Hematopoietic multipotent progenitor cell (in vitro differentiated cells): ENCODE data around the gene GBP7. TPM values are rescaled to one million over a fixed set of nuclear protein-coding genes. Genes with fewer than 3 reads are reported as not detected.
"Not testable (repeated sequence)": the region's sequence is repeated elsewhere in the genome, so short reads cannot be mapped to it uniquely, and the experiment has no call there.

Experiments used
- DNase-seq, 3 donors: peaks; one replicate each; pipeline ENCODE4 v3.0.0-alpha.2; 2011 to 2015; ENCODE audit warnings: low read depth in 2 of 3, low spot score in 2 of 3
- total RNA-seq: library from RNA; depleted of rRNA; stranded (reverse); fragments of >200 nt; gene quantifications from one replicate; pipeline ENCODE4 v1.2.3, GENCODE V29; 2012

GBP7 gene
- total RNA-seq, 1 donor, result not detected

GRCh38 chr1:89172468-89173143 lies 3.2 kb downstream of the GBP7 start:
- no peak for DNase-seq

- DNase-seq, result no peak
Measured at GRCh38 chr1:89171067-89171438, 4.8 kb downstream of the GBP7 start.

GRCh38 chr1:89170170-89171066 lies 5.4 kb downstream of the GBP7 start:
- DNase-seq, result no peak

GRCh38 chr1:89169166-89169565 lies 6.6 kb downstream of the GBP7 start:
- DNase-seq, result no peak

- DNase-seq, result no peak
Measured at GRCh38 chr1:89167590-89168230, 8.1 kb downstream of the GBP7 start.

- no peak for DNase-seq
Measured at GRCh38 chr1:89166705-89167104, 9.1 kb downstream of the GBP7 start.

GRCh38 chr1:89165811-89166210 lies 10.0 kb downstream of the GBP7 start:
- no peak for DNase-seq

- DNase-seq, result no peak
Measured at GRCh38 chr1:89151047-89151446, 24.8 kb downstream of the GBP7 start.

GRCh38 chr1:89149976-89150375 lies 25.8 kb downstream of the GBP7 start:
- DNase-seq, result no peak

GRCh38 chr1:89149229-89149628 lies 26.6 kb downstream of the GBP7 start:
- DNase-seq, result no peak

GRCh38 chr1:89147678-89148658 lies 27.8 kb downstream of the GBP7 start:
- DNase-seq, result no peak

- no peak for DNase-seq
Measured at GRCh38 chr1:89146721-89147120, 29.1 kb downstream of the GBP7 start.

GRCh38 chr1:89143484-89143883 lies 32.3 kb downstream of the GBP7 start:
- DNase-seq, result no peak

GRCh38 chr1:89142160-89142559 lies 33.6 kb downstream of the GBP7 start:
- no peak for DNase-seq

- no peak for DNase-seq
Measured at GRCh38 chr1:89133747-89134146, 42.1 kb downstream of the GBP7 start.

- DNase-seq, result no peak
Measured at GRCh38 chr1:89130716-89131115, 45.1 kb downstream of the GBP7 start.

- peak in 1 of 3 donors; percentile 15 for DNase-seq
Measured at GRCh38 chr1:89129911-89130310, 45.9 kb downstream of the GBP7 start.

- DNase-seq, result not testable (repeated sequence)
Measured at GRCh38 chr1:89128003-89128458, 47.8 kb downstream of the GBP7 start.

GRCh38 chr1:89126602-89127565 lies 48.9 kb downstream of the GBP7 start:
- DNase-seq, result peak; percentile 23 to 86 (median 57)
